Measurements from ENCODE around the gene NAA60. TPM values are rescaled to one million over a fixed set of nuclear protein-coding genes. Genes with fewer than 3 reads are reported as not detected.
A peak's percentile ranks its signal among the peaks of the same experiment; 100 is the strongest.

The NAA60 gene
- 50.2 TPM for polyA plus RNA-seq (2013, experiment 1 of 2; ENCODE audit: insufficient read length)
- polyA plus RNA-seq (2013, experiment 2 of 2; ENCODE audit: insufficient read length): 44.5 TPM

GRCh38 chr16:3443108-3444031 is at the start of gene NAA60, which contains the start of gene ZNF597:
Gene NAA60 (plus strand): TSS chr16:3443680. CDS start chr16:3476228, 32,548 bp downstream.
Gene ZNF597 (minus strand): TSS chr16:3443504. CDS start chr16:3443153, 351 bp downstream.
- DNase-seq: peak; percentile 95

- DNase-seq: no peak
Measured at GRCh38 chr16:3400446-3400778, 43.1 kb upstream of the NAA60 start.

GRCh38 chr16:3400779-3401688 is 42.4 kb upstream of the NAA60 start, which contains the start of the genes ZNF174 and ZSCAN32:
Gene ZNF174 (plus strand): TSS chr16:3401215. CDS start chr16:3402005, 790 bp downstream.
Gene ZSCAN32 (minus strand): TSS chr16:3401004. CDS start chr16:3397557, 3,447 bp downstream.
- peak; percentile 99 for DNase-seq

- peak; percentile 16 for DNase-seq
Measured at GRCh38 chr16:3401719-3402397, 41.6 kb upstream of the NAA60 start.

GRCh38 chr16:3408561-3409197 is 34.8 kb upstream of the NAA60 start:
- no peak for DNase-seq

GRCh38 chr16:3413730-3414379 is 29.6 kb upstream of the NAA60 start:
- no peak for DNase-seq

- peak; percentile 47 for DNase-seq
Measured at GRCh38 chr16:3431779-3432219, 11.7 kb upstream of the NAA60 start.

GRCh38 chr16:3434373-3434772 is 9.1 kb upstream of the NAA60 start:
- no peak for DNase-seq

- no peak for DNase-seq
Measured at GRCh38 chr16:3439637-3440036, 3.8 kb upstream of the NAA60 start.

- peak; percentile 72 for DNase-seq
Measured at GRCh38 chr16:3444032-3444388, 530 bp downstream of the NAA60 start.

- DNase-seq: peak; percentile 24
Measured at GRCh38 chr16:3454093-3454492, 10.6 kb downstream of the NAA60 start.

GRCh38 chr16:3454631-3455147 is 11.2 kb downstream of the NAA60 start:
- no peak for DNase-seq

GRCh38 chr16:3457434-3458252 is 14.2 kb downstream of the NAA60 start:
- DNase-seq: peak; percentile 90

GRCh38 chr16:3458278-3458851 is 14.9 kb downstream of the NAA60 start:
- peak; percentile 65 for DNase-seq

- no peak for DNase-seq
Measured at GRCh38 chr16:3458852-3459361, 15.4 kb downstream of the NAA60 start.

- DNase-seq: peak; percentile 36
Measured at GRCh38 chr16:3459401-3460090, 16.1 kb downstream of the NAA60 start.

GRCh38 chr16:3460121-3460520 is 16.6 kb downstream of the NAA60 start:
- no peak for DNase-seq

- DNase-seq: no peak
Measured at GRCh38 chr16:3460585-3460984, 17.1 kb downstream of the NAA60 start.

- no peak for DNase-seq
Measured at GRCh38 chr16:3461151-3461550, 17.7 kb downstream of the NAA60 start.

All from fibroblast of skin of back (primary cell).